GM19238 (cell line): ENCODE results near the gene TBL1X.

ENCODE experiments used
- DNase-seq: peaks from one replicate; pipeline ENCODE4 v3.0.0; 2011; ENCODE audit warnings: low spot score; ENCODE audit not compliant: insufficient read length

The TBL1X gene

GRCh38 chrX:9701790-9702189 is 236.9 kb downstream of the TBL1X start:
- DNase-seq: no peak

- no peak for DNase-seq
These were observed 238.5 kb downstream of the TBL1X start for GRCh38 chrX:9703406-9703805.

GRCh38 chrX:9704876-9705465 is 240.1 kb downstream of the TBL1X start:
- no peak for DNase-seq

- no peak for DNase-seq
These were observed 241.6 kb downstream of the TBL1X start for GRCh38 chrX:9706421-9706820.

- no peak for DNase-seq
These were observed 242.6 kb downstream of the TBL1X start for GRCh38 chrX:9707306-9708033.

- DNase-seq: no peak
These were observed 243.2 kb downstream of the TBL1X start for GRCh38 chrX:9708086-9708485.

GRCh38 chrX:9708923-9709553 is 244.2 kb downstream of the TBL1X start:
- peak; percentile 56 for DNase-seq

- no peak for DNase-seq
These were observed 245.5 kb downstream of the TBL1X start for GRCh38 chrX:9710332-9710731.

GRCh38 chrX:9717376-9717775 is 252.5 kb downstream of the TBL1X start:
- DNase-seq: no peak

GRCh38 chrX:9724711-9725110 is 259.9 kb downstream of the TBL1X start:
- no peak for DNase-seq

- DNase-seq: no peak
These were observed 263.4 kb downstream of the TBL1X start for GRCh38 chrX:9728261-9728660.

GRCh38 chrX:9729171-9729885 is 264.5 kb downstream of the TBL1X start:
- no peak for DNase-seq

- no peak for DNase-seq
These were observed 265.2 kb downstream of the TBL1X start for GRCh38 chrX:9730078-9730477.

GRCh38 chrX:9730752-9731151 is 265.9 kb downstream of the TBL1X start:
- DNase-seq: no peak

GRCh38 chrX:9737363-9737762 is 272.5 kb downstream of the TBL1X start:
- no peak for DNase-seq

GRCh38 chrX:9738151-9738550 is 273.3 kb downstream of the TBL1X start:
- DNase-seq: no peak

- no peak for DNase-seq
These were observed 274.3 kb downstream of the TBL1X start for GRCh38 chrX:9739130-9739529.

GRCh38 chrX:9745417-9746115 is 280.7 kb downstream of the TBL1X start:
- no peak for DNase-seq

- DNase-seq: no peak
These were observed 281.5 kb downstream of the TBL1X start for GRCh38 chrX:9746148-9746888.

GRCh38 chrX:9747644-9748043 is 282.8 kb downstream of the TBL1X start:
- DNase-seq: no peak

GRCh38 chrX:9749146-9749692 is 284.4 kb downstream of the TBL1X start:
- no peak for DNase-seq
